Measurements from ENCODE around the gene KDR.

KDR gene

DNA sequence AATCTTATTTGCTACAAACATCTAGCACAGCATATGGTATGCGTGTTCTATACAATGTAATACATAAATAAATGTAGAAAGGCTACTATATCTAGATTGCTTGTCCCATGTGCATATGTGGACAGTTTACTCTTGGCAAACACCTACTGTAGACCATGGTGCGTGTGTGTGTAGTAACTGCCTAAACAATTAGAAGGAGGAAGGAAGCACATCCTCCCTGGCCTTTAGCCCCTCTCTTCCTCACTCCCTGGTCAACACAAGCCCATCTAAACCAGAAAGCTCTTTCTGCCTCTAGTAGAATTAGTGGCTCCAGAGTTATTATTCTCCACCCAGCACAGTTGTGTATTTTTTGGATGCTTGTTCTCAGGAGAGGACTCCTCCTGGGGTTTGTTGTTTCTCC lies 73.9 kb downstream of the KDR start:
- Histone ChIP-seq H3K27me3 (replicated peaks; ENCODE audit: control insufficient read depth, insufficient read depth, low read length) (no peaks in the 10 kb centered on the region; the same call in 1 of the 2 replicates), H3K4me3 (replicated peaks; ENCODE audit: low read depth, low read length) (no peak overlapping the region), H3K36me3 (ENCODE audit: control insufficient read depth, insufficient read depth, low read length) (no peaks in the 10 kb centered on the region)
- TF ChIP-seq, protein P1, sequence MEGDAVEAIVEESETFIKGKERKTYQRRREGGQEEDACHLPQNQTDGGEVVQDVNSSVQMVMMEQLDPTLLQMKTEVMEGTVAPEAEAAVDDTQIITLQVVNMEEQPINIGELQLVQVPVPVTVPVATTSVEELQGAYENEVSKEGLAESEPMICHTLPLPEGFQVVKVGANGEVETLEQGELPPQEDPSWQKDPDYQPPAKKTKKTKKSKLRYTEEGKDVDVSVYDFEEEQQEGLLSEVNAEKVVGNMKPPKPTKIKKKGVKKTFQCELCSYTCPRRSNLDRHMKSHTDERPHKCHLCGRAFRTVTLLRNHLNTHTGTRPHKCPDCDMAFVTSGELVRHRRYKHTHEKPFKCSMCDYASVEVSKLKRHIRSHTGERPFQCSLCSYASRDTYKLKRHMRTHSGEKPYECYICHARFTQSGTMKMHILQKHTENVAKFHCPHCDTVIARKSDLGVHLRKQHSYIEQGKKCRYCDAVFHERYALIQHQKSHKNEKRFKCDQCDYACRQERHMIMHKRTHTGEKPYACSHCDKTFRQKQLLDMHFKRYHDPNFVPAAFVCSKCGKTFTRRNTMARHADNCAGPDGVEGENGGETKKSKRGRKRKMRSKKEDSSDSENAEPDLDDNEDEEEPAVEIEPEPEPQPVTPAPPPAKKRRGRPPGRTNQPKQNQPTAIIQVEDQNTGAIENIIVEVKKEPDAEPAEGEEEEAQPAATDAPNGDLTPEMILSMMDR (IDR thresholded peaks at IDR 0.05; ENCODE audit: insufficient read depth, low read length, poor library complexity, severe bottlenecking): no peak
- DNase-seq (ENCODE audit: extremely low read depth, insufficient read length): no peak

GRCh38 chr4:55050418-55050950 lies 74.9 kb downstream of the KDR start:
- TF ChIP-seq, protein P1 (IDR thresholded peaks at IDR 0.05; ENCODE audit: insufficient read depth, low read length, poor library complexity, severe bottlenecking): no peak
- DNase-seq (ENCODE audit: extremely low read depth, insufficient read length): no peak
- Histone ChIP-seq H3K36me3 (ENCODE audit: control insufficient read depth, insufficient read depth, low read length) (no peaks in the 10 kb centered on the region), H3K27me3 (replicated peaks; ENCODE audit: control insufficient read depth, insufficient read depth, low read length) (no peaks in the 10 kb centered on the region; the same call in 1 of the 2 replicates), H3K4me3 (replicated peaks; ENCODE audit: low read depth, low read length) (no peak overlapping the region)

DNA sequence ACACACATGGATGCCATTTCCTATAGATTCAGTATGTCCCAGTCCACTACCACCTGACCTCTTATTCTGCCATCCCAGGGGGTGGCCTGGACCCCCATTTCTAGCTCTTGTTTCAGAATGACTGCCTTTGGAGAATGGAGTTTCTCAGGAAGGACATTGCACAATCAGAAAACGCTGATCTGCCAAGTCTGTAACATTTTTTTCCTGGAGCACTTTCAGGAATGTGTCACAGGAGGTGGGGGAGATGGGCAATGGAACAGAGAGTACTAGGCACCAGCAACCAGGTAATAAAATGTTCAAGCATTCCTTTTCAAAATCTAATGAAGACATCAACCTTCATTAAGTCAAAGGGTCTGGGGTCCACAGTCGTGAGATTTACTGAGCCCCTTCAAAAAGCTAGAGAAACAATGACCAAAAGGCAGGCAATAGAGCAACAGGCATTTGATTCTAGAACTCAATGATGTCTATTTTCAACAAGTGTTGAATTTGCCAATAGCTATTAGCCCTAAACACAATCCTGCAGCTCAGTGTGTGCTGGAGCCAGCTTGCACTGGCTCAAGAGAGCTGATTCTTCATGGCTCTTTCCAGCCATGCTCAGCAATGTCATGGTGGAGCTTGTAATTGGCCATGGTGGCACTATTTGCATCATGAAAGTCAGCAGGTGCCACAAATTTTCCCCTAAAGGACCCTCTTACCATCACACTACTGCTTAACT lies 87.1 kb downstream of the KDR start:
- Histone ChIP-seq H3K36me3 (ENCODE audit: control insufficient read depth, insufficient read depth, low read length) (no peaks in the 10 kb centered on the region), H3K4me3 (replicated peaks; ENCODE audit: low read depth, low read length) (no peak overlapping the region), H3K27me3 (replicated peaks; ENCODE audit: control insufficient read depth, insufficient read depth, low read length) (no peaks in the 10 kb centered on the region)
- TF ChIP-seq, protein P1 (IDR thresholded peaks at IDR 0.05; ENCODE audit: insufficient read depth, low read length, poor library complexity, severe bottlenecking): no peak
- DNase-seq (ENCODE audit: extremely low read depth, insufficient read length): no peak

GRCh38 chr4:55037728-55038127 lies 87.7 kb downstream of the KDR start:
- TF ChIP-seq, protein P1 (IDR thresholded peaks at IDR 0.05; ENCODE audit: insufficient read depth, low read length, poor library complexity, severe bottlenecking): no peak
- no peak overlapping the region for H3K4me3 ChIP-seq (replicated peaks; ENCODE audit: low read depth, low read length)
- no peaks in the 10 kb centered on the region for H3K36me3 ChIP-seq (ENCODE audit: control insufficient read depth, insufficient read depth, low read length)
- H3K27me3 ChIP-seq (replicated peaks; ENCODE audit: control insufficient read depth, insufficient read depth, low read length): no peaks in the 10 kb centered on the region
- DNase-seq (ENCODE audit: extremely low read depth, insufficient read length): no peak

DNA sequence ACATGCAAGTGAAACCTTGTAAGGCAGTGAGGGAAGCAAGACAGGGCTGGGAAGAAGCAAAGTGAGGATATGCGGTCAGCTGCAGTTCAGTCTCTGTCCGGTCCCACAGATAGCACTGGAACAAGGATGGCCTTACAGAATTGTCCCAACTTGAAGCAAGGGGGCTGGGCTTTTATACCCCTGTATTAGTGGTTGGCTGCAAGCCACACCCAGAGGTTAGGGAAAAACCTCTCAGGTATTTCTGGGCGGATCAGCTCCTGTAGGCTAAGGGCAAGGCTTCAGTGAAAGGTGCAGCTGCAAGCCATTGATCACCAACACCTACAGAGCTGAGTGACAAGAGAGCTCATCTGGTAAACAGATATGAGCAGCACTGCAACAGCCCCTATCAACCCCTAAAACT lies 89.0 kb downstream of the KDR start:
- no peak for DNase-seq (ENCODE audit: extremely low read depth, insufficient read length)
- Histone ChIP-seq H3K4me3 (replicated peaks; ENCODE audit: low read depth, low read length) (no peak overlapping the region), H3K36me3 (ENCODE audit: control insufficient read depth, insufficient read depth, low read length) (no peaks in the 10 kb centered on the region), H3K27me3 (replicated peaks; ENCODE audit: control insufficient read depth, insufficient read depth, low read length) (no peaks in the 10 kb centered on the region)
- TF ChIP-seq, protein P1 (IDR thresholded peaks at IDR 0.05; ENCODE audit: insufficient read depth, low read length, poor library complexity, severe bottlenecking): no peak

Measured in GM06990 (cell line).